ENCODE measurements around the gene ASIC4. TPM values are rescaled to one million over a fixed set of nuclear protein-coding genes. Genes with fewer than 3 reads are reported as not detected.

ASIC4 gene
- total and polyA plus RNA-seq, 2 of the 13 experiments (the other 11 are each of a cell fraction or from before 2014, with no cell fraction given): 0.03 TPM; not detected in 1

GRCh38 chr2:219512524-219513216 is 1.6 kb upstream of the ASIC4 start (continued):
- no peak for TF ChIP-seq NKX3-1 (CRISPR knock-in tag; IDR thresholded peaks at IDR 0.05)
- TF ChIP-seq NFYC (CRISPR knock-in tag; IDR thresholded peaks at IDR 0.05): no peak
- TF ChIP-seq ZNF629 (CRISPR knock-in tag; conservative IDR thresholded peaks at IDR 0.05): no peak
- no peak for TF ChIP-seq ZNF18 (CRISPR knock-in tag; IDR thresholded peaks at IDR 0.05; ENCODE audit: insufficient replicate concordance)
- no peak for TF ChIP-seq STAG1 (CRISPR knock-in tag; IDR thresholded peaks at IDR 0.05)
- no peak for TF ChIP-seq ZNF644 (CRISPR knock-in tag; IDR thresholded peaks at IDR 0.05; ENCODE audit: low read depth)
- no peak for TF ChIP-seq ZNF792 (CRISPR knock-in tag; IDR thresholded peaks at IDR 0.05)
- TF ChIP-seq GMEB1 (CRISPR knock-in tag; IDR thresholded peaks at IDR 0.05; ENCODE audit: borderline replicate concordance): no peak
- TF ChIP-seq CREB1 (IDR thresholded peaks at IDR 0.05): no peak
- TF ChIP-seq CREB1 (CRISPR knock-in tag; IDR thresholded peaks at IDR 0.05): no peak
- no peak; the same call in 1 of the 2 replicates for TF ChIP-seq ZNF331 (CRISPR knock-in tag; IDR thresholded peaks at IDR 0.05)
- TF ChIP-seq SP140L (CRISPR knock-in tag; IDR thresholded peaks at IDR 0.05; ENCODE audit: borderline replicate concordance): no peak
- TF ChIP-seq HMGA1 (CRISPR knock-in tag; conservative IDR thresholded peaks at IDR 0.05): no peak
- 0 out of 2 replicates have a peak, but pooled peaks have one; percentile 39 for TF ChIP-seq ZBTB10 (CRISPR knock-in tag; IDR thresholded peaks at IDR 0.05; ENCODE audit: borderline replicate concordance)
- TF ChIP-seq E2F2 (CRISPR knock-in tag; IDR thresholded peaks at IDR 0.05; ENCODE audit: borderline replicate concordance): no peak
- TF ChIP-seq ARID3A (IDR thresholded peaks at IDR 0.05; ENCODE audit: low read depth, low read length): no peak
- no peak for TF ChIP-seq REL (CRISPR knock-in tag; conservative IDR thresholded peaks at IDR 0.05)
- TF ChIP-seq HCFC1 (IDR thresholded peaks at IDR 0.05; ENCODE audit: low read depth, low read length): no peak
- no peak for TF ChIP-seq ZNF510 (CRISPR knock-in tag; IDR thresholded peaks at IDR 0.05; ENCODE audit: low read depth)
- no peak for TF ChIP-seq JDP2 (CRISPR knock-in tag; IDR thresholded peaks at IDR 0.05; ENCODE audit: borderline replicate concordance)

Measured in HepG2 (cell line).